ENCODE measurements around the gene ZIC4. TPM values are rescaled to one million over a fixed set of nuclear protein-coding genes. Genes with fewer than 3 reads are reported as not detected.

Gene ZIC4
- total RNA-seq, 5 donors from 2014 or later (not counting 1 experiment from before 2014, with no cell fraction given): not detected

DNA sequence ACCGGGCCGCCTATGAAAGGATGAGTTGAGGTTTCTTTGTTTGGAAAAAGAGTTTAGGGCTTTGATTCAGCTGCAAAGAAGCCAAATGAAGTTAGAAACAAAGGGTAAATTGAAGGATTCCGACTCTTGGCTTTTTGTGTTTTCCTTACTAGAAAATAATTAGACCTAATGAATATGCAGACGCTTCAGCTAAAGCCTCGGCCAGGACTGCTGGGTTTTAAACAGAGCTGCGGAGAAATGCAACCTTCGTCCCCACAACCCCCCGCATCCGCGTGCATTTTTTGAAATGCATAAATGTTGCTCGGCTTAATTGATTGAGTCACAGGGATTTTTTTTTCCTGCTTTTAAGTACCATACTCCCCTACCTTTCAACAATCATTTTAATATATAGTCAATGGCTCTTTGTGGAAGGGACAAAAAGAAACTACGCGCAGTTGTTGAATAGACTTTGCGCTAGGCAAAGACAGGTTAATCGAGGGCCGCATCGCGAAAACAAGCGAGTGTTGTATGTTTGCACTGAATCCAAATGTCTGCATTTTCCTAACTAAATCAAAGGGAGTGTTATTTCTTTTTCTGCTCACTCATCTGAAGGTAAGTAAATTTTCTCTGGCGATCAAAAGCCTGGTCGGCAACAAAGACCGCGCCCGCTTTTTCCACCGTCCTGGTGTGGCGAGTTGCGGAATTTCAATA is 1.3 kb upstream of the ZIC4 start:
- peaks cover 26 to 35% (median 35%) of the 10 kb centered on the region in 3 donors for H3K4me1 Mint-ChIP-seq
- H3K4me3 Mint-ChIP-seq: peak overlapping the region in 1 of 3 donors; percentile 63
- ATAC-seq (replicated peaks in 1 of 4): no peak
- Histone ChIP-seq H3K4me1 (ENCODE audit: control insufficient read depth in 1 of 2, extremely low read depth in 1 of 2, insufficient read depth in 2 of 2, low read length in 2 of 2) (peaks cover 0 to 24% of the 10 kb centered on the region in 2 experiments), H3K9me3 (no peaks in the 10 kb centered on the region), H3K36me3 (ENCODE audit: control insufficient read depth in 2 of 2, extremely low read depth in 1 of 2, insufficient read depth in 1 of 2, low read length in 1 of 2) (no peaks in the 10 kb centered on the region), H3K27me3 (replicated peaks in 1 of 2; ENCODE audit: control insufficient read depth in 2 of 2, extremely low read depth in 1 of 2, insufficient read depth in 2 of 2, low read length in 1 of 2) (peaks cover 23 to 87% of the 10 kb centered on the region in 2 experiments), H3K27ac (ENCODE audit: low read length) (no peak overlapping the region), H3K4me3 (ENCODE audit: control insufficient read depth in 1 of 2, extremely low read depth in 1 of 2, low read length in 1 of 2) (no peak overlapping the region)
- H3K36me3 Mint-ChIP-seq: no peaks in the 10 kb centered on the region
- H3K27me3 Mint-ChIP-seq: peaks cover 61 to 85% of the 10 kb centered on the region in 2 donors
- WGBS (ENCODE audit: insufficient coverage): 37% methylated on average over 8 of the region's 27 CpGs
- peaks cover 0 to 14% (median 9%) of the 10 kb centered on the region in 3 donors for H3K9me3 Mint-ChIP-seq
- POLR2A ChIA-PET: no interaction called here
- no peak overlapping the region for H3K27ac Mint-ChIP-seq
- CTCF ChIA-PET: no interaction called here
- no peak for DNase-seq

DNA sequence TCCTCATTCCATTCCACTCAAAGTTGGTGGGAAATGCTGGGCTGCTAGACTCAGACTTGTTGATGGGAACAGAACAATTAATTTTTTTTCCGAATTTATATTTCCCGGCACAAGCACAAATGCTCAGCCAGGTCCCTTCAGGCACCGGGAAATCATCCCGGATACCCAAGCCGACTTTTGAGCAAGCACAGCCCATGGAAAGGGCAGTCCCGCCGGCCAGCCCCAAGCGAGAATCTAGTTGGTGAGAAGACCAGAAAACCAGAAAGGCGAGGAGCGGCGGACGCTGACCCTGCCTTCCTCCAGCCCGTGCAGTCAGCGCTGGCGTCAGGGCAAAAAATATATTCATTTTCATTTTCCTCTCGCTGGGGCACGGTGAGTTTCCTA is 763 bp upstream of the ZIC4 start:
- no peaks in the 10 kb centered on the region for H3K36me3 ChIP-seq (ENCODE audit: control insufficient read depth in 2 of 2, extremely low read depth in 1 of 2, insufficient read depth in 1 of 2, low read length in 1 of 2)
- CTCF ChIA-PET: no interaction called here
- ATAC-seq (replicated peaks in 1 of 4) (no peak), DNase-seq (no peak)
- Mint-ChIP-seq H3K27me3 (peaks cover 64 to 85% of the 10 kb centered on the region in 2 donors), H3K4me1 (peaks cover 23 to 31% (median 30%) of the 10 kb centered on the region in 3 donors), H3K36me3 (no peaks in the 10 kb centered on the region), H3K4me3 (no peak overlapping the region), H3K27ac (no peak overlapping the region), H3K9me3 (peaks cover 0 to 14% (median 9%) of the 10 kb centered on the region in 3 donors)
- POLR2A ChIA-PET: no interaction called here
- no peak overlapping the region for H3K4me3 ChIP-seq (ENCODE audit: control insufficient read depth in 1 of 2, extremely low read depth in 1 of 2, low read length in 1 of 2)
- peaks cover 0 to 20% of the 10 kb centered on the region in 2 experiments for H3K4me1 ChIP-seq (ENCODE audit: control insufficient read depth in 1 of 2, extremely low read depth in 1 of 2, insufficient read depth in 2 of 2, low read length in 2 of 2)
- no peak overlapping the region for H3K27ac ChIP-seq (ENCODE audit: low read length)
- no peaks in the 10 kb centered on the region for H3K9me3 ChIP-seq
- peaks cover 23 to 83% of the 10 kb centered on the region in 2 experiments for H3K27me3 ChIP-seq (replicated peaks in 1 of 2; ENCODE audit: control insufficient read depth in 2 of 2, extremely low read depth in 1 of 2, insufficient read depth in 2 of 2, low read length in 1 of 2)
- 4% methylated on average over 10 of the region's 17 CpGs for WGBS (ENCODE audit: insufficient coverage)

DNA sequence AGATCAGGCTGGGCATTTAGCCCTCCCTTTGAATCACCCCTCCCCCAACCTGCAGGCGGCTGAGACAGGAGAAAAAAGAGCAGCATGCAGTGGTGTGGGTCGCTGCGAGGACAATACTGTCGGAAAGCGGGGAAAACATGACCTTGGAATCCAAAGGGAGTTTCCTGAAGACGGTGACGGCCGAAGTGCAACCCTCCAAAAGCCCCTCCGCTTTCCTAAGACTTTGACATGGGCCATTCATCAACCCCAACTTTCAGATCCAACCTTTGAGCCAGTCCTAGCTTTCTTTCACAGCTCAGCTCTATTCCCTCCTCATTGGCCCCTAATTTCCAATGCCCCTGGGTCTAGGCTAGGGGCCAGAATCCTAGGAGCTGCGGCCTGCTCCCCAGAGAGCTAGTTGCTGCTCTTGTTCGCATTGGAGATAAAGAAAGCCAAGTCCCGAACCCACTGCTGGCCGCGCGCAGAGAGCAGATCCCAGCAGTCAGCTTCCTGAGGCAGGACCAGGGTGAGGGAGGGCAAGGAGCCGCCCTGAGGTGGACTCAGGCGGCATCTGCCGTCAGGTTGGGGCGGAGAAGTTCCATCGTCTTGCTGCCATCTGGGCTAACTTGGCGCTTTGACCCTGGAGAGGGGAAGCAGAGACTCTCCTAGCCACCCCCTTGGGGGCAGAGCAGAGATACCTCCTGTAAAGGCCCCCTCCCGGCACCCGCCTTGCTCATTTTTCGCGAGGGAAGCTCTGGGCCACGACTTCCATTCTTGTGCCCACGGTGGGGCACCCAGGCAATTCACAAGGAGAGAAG is 914 bp downstream of the ZIC4 start:
- 18% methylated on average over 26 of the region's 27 CpGs for WGBS (ENCODE audit: insufficient coverage)
- Mint-ChIP-seq H3K9me3 (peaks cover 5 to 14% (median 9%) of the 10 kb centered on the region in 3 donors), H3K4me1 (peaks cover 12 to 16% (median 15%) of the 10 kb centered on the region in 3 donors), H3K27ac (no peak overlapping the region), H3K27me3 (peaks cover 59 to 79% of the 10 kb centered on the region in 2 donors), H3K36me3 (no peaks in the 10 kb centered on the region), H3K4me3 (no peak overlapping the region)
- Histone ChIP-seq H3K4me3 (ENCODE audit: control insufficient read depth in 1 of 2, extremely low read depth in 1 of 2, low read length in 1 of 2) (no peak overlapping the region), H3K27ac (ENCODE audit: low read length) (no peak overlapping the region), H3K4me1 (ENCODE audit: control insufficient read depth in 1 of 2, extremely low read depth in 1 of 2, insufficient read depth in 2 of 2, low read length in 2 of 2) (peaks cover 0 to 12% of the 10 kb centered on the region in 2 experiments), H3K27me3 (replicated peaks in 1 of 2; ENCODE audit: control insufficient read depth in 2 of 2, extremely low read depth in 1 of 2, insufficient read depth in 2 of 2, low read length in 1 of 2) (peaks cover 26 to 68% of the 10 kb centered on the region in 2 experiments), H3K9me3 (no peaks in the 10 kb centered on the region), H3K36me3 (ENCODE audit: control insufficient read depth in 2 of 2, extremely low read depth in 1 of 2, insufficient read depth in 1 of 2, low read length in 1 of 2) (no peaks in the 10 kb centered on the region)
- no peak for DNase-seq
- CTCF ChIA-PET: no interaction called here
- POLR2A ChIA-PET: no interaction called here
- no peak for ATAC-seq (replicated peaks in 1 of 4)

DNA sequence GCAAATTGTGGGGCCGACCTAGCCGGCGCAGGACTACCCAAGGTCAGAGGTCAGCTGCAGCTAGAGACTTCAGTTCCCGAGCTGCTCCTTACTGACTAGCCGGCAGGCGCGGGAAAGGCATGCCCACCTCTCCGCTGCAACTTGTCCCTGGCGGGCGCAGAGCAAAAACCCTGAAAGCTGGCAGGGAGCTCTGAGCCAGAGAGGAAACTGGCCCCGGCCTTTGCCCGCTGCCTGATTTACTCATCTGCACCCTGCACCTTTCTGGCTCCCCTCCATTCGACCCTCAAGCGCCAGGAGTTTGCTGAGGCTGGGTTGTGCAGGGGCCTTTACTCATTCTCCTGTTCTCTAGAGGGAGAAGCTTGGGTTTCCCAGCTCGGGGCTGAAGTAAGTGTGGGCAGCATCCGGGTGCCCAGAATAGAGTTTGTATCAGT is 1.5 kb downstream of the ZIC4 start:
- Histone ChIP-seq H3K27me3 (replicated peaks in 1 of 2; ENCODE audit: control insufficient read depth in 2 of 2, extremely low read depth in 1 of 2, insufficient read depth in 2 of 2, low read length in 1 of 2) (peaks cover 29 to 61% of the 10 kb centered on the region in 2 experiments), H3K36me3 (ENCODE audit: control insufficient read depth in 2 of 2, extremely low read depth in 1 of 2, insufficient read depth in 1 of 2, low read length in 1 of 2) (no peaks in the 10 kb centered on the region), H3K27ac (ENCODE audit: low read length) (no peak overlapping the region), H3K9me3 (no peaks in the 10 kb centered on the region), H3K4me1 (ENCODE audit: control insufficient read depth in 1 of 2, extremely low read depth in 1 of 2, insufficient read depth in 2 of 2, low read length in 2 of 2) (peaks cover 0 to 6% of the 10 kb centered on the region in 2 experiments), H3K4me3 (ENCODE audit: control insufficient read depth in 1 of 2, extremely low read depth in 1 of 2, low read length in 1 of 2) (no peak overlapping the region)
- ChIA-PET POLR2A (no interaction called here), CTCF (no interaction called here)
- WGBS (ENCODE audit: insufficient coverage): 12% methylated on average over 12 of the region's 16 CpGs
- Mint-ChIP-seq H3K4me1 (peaks cover 12 to 16% (median 15%) of the 10 kb centered on the region in 3 donors), H3K9me3 (peaks cover 5 to 14% (median 9%) of the 10 kb centered on the region in 3 donors), H3K27me3 (peaks cover 60 to 80% of the 10 kb centered on the region in 2 donors), H3K4me3 (no peak overlapping the region), H3K36me3 (no peaks in the 10 kb centered on the region), H3K27ac (no peak overlapping the region)
- no peak for ATAC-seq (replicated peaks in 1 of 4)
- no peak for DNase-seq

DNA sequence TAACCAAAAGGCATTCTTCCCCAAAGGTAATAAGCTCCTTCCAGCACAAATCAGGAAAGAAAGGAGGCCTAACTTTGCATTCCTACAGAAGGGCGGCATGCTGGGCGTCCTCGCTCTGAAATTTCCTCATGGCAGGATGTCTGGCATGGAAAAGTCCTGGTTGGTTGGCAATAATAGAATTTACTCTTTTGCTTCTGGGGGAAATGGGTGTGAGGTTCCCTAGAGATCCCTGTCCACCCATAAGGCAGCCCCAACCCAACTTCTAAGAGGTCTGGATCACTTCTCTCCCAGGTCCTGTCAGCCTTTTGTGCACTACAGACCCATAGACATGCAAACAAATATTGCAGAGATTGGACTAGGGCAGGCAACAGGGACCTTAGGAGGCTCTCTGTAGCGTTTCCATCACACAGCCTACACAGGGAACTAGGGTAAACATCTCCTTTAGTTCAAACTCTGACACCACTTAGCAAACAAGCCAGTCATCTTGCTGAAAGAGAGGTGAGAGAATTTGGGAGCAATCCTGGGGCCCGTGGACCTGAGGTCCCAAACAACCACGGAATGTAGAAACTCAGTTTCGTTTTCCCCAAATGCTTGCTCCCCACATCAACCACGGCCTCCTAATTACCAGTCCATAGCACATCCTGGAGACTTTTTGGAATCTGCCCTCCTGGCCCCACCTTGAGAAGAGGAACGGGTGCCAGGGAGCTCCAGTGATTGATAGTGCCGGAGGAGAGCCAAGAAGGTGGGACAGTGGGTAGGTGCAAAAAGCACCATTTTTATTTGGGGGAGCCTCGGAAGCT is 2.1 kb downstream of the ZIC4 start:
- CTCF ChIA-PET: no interaction called here
- no peak for DNase-seq
- peaks cover 5 to 14% (median 9%) of the 10 kb centered on the region in 3 donors for H3K9me3 Mint-ChIP-seq

DNA sequence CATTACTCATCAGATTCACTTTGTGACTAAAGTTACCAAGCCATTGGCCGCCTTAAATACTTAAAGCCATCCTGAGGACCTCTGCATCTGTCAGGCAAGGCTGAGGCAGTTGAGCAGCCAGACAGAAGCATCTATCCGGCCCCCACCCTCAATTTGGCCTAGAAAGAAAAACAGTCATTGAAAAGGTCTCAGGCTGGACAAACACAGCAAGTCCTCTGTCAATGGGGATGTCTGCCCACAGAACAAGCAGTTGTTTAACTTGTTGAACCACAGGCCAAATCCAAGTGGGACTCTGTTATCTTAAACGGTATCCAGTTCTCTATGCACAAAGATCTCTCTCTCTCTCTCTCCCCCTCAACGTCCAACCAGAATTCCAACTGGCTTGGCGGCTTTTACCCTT is 2.8 kb downstream of the ZIC4 start:
- no peak overlapping the region for H3K27ac Mint-ChIP-seq
- ATAC-seq (replicated peaks in 1 of 4) (no peak), DNase-seq (no peak)
- Histone ChIP-seq H3K36me3 (ENCODE audit: control insufficient read depth in 2 of 2, extremely low read depth in 1 of 2, insufficient read depth in 1 of 2, low read length in 1 of 2) (no peaks in the 10 kb centered on the region), H3K4me3 (ENCODE audit: control insufficient read depth in 1 of 2, extremely low read depth in 1 of 2, low read length in 1 of 2) (no peak overlapping the region), H3K27ac (ENCODE audit: low read length) (no peak overlapping the region), H3K9me3 (no peaks in the 10 kb centered on the region), H3K4me1 (ENCODE audit: control insufficient read depth in 1 of 2, extremely low read depth in 1 of 2, insufficient read depth in 2 of 2, low read length in 2 of 2) (no peaks in the 10 kb centered on the region), H3K27me3 (replicated peaks in 1 of 2; ENCODE audit: control insufficient read depth in 2 of 2, extremely low read depth in 1 of 2, insufficient read depth in 2 of 2, low read length in 1 of 2) (peaks cover 31 to 51% of the 10 kb centered on the region in 2 experiments)
- POLR2A ChIA-PET: no interaction called here
- H3K4me1 Mint-ChIP-seq: peaks cover 6 to 10% (median 8%) of the 10 kb centered on the region in 3 donors
- peaks cover 5 to 11% (median 9%) of the 10 kb centered on the region in 3 donors for H3K9me3 Mint-ChIP-seq
- no peak overlapping the region for H3K4me3 Mint-ChIP-seq
- CTCF ChIA-PET: no interaction called here
- peaks cover 3% of the 10 kb centered on the region for H3K36me3 Mint-ChIP-seq
- peaks cover 59 to 81% of the 10 kb centered on the region in 2 donors for H3K27me3 Mint-ChIP-seq
- 75% methylated on average over 2 of the region's 5 CpGs for WGBS (ENCODE audit: insufficient coverage)

More for the DNA sequence above, 2.1 kb downstream of the ZIC4 start:
- Mint-ChIP-seq H3K27ac (no peak overlapping the region), H3K36me3 (peaks cover under 1% of the 10 kb centered on the region), H3K4me3 (no peak overlapping the region), H3K27me3 (peaks cover 62 to 82% of the 10 kb centered on the region in 2 donors), H3K4me1 (peaks cover 12 to 13% (median 12%) of the 10 kb centered on the region in 3 donors)
- ATAC-seq (replicated peaks in 1 of 4): no peak
- Histone ChIP-seq H3K36me3 (ENCODE audit: control insufficient read depth in 2 of 2, extremely low read depth in 1 of 2, insufficient read depth in 1 of 2, low read length in 1 of 2) (no peaks in the 10 kb centered on the region), H3K27ac (ENCODE audit: low read length) (no peak overlapping the region), H3K4me1 (ENCODE audit: control insufficient read depth in 1 of 2, extremely low read depth in 1 of 2, insufficient read depth in 2 of 2, low read length in 2 of 2) (peaks cover 0 to under 1% of the 10 kb centered on the region in 2 experiments), H3K27me3 (replicated peaks in 1 of 2; ENCODE audit: control insufficient read depth in 2 of 2, extremely low read depth in 1 of 2, insufficient read depth in 2 of 2, low read length in 1 of 2) (peaks cover 29 to 55% of the 10 kb centered on the region in 2 experiments), H3K4me3 (ENCODE audit: control insufficient read depth in 1 of 2, extremely low read depth in 1 of 2, low read length in 1 of 2) (no peak overlapping the region), H3K9me3 (no peaks in the 10 kb centered on the region)
- WGBS (ENCODE audit: insufficient coverage): 34% methylated on average over 5 of the region's 11 CpGs
- POLR2A ChIA-PET: no interaction called here

Data from T-cell (primary cell).